Stimulated activated naive CD8-positive, alpha-beta T cell treated with anti-CD3 and anti-CD28 coated beads, Interleukin-15, Interleukin-2, amounts not matched to agents 100 ng/mL and 50 ng/mL, for 24 hours (primary cell): Measurements from ENCODE around the gene LAMA2.

Source experiments
- H3K27ac Mint-ChIP-seq: one replicate; pipeline ENCODE4 v1.8.0; 2021; ENCODE audit warnings: mild to moderate bottlenecking, mixed read lengths
- H3K27me3 Mint-ChIP-seq: one replicate; pipeline ENCODE4 v1.8.0; 2021; ENCODE audit warnings: mixed read lengths
- H3K36me3 Mint-ChIP-seq: one replicate; pipeline ENCODE4 v1.8.0; 2021; ENCODE audit warnings: low read depth, mixed read lengths
- H3K4me1 Mint-ChIP-seq: one replicate; pipeline ENCODE4 v1.8.0; 2021; ENCODE audit warnings: low read depth, mixed read lengths
- H3K4me3 Mint-ChIP-seq: one replicate; pipeline ENCODE4 v1.8.0; 2021; ENCODE audit warnings: mild to moderate bottlenecking, mixed read lengths
- H3K9me3 Mint-ChIP-seq: one replicate; pipeline ENCODE4 v1.8.0; 2021; ENCODE audit warnings: mixed read lengths

The LAMA2 gene

DNA sequence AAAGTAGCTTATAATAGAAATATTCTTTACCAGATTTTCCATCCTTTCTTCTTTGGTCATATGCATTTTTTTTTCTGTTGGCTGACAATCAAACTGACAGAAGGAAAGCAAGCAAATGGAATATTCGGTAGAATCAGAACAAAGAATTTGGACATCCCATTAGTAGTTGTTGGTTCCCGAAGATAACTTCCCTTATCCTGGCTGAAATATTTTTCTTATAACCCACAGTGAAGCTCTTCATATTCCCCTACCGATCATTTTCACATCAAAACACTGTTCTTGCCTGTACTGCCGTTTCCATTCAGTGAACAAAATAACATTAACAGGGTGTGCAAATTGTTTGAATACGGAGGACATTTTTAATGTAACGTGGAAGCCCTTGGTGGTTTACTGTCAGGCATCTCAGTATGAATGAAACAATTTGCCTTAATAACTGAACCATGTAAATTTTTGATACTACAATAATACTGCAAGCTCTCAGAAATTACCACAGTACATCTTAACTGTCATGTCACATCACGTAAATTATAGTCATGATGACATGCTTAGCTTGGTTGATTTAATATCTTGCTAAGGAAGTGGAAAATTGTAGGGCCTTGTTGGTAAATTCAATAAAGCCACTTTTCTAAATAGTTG lies 311.5 kb downstream of the LAMA2 start:
- Mint-ChIP-seq H3K4me3 (no peak overlapping the region), H3K9me3 (no peaks in the 10 kb centered on the region), H3K27me3 (peaks cover 3% of the 10 kb centered on the region), H3K36me3 (no peaks in the 10 kb centered on the region), H3K4me1 (no peaks in the 10 kb centered on the region), H3K27ac (no peak overlapping the region)

DNA sequence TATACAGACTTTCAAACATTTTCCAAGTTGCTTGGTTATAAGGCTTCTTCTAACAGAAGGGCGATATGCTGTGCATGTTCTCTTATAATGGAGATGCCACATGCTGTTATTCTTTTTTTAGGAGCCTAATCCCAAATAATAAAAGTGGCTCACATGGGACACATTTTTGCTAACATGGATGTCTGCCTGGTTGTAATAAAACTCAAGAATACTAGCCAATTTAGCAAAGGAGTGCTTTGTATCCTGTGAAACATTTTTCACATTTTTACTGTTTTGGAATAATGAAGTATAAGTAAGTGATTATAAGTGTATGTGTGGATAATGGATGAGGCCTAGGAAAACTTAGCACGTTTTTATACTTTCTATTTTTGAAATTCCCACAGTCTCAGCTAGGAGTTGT lies 312.2 kb downstream of the LAMA2 start:
- H3K36me3 Mint-ChIP-seq = no peaks in the 10 kb centered on the region
- no peak overlapping the region for H3K4me3 Mint-ChIP-seq
- H3K27me3 Mint-ChIP-seq = peaks cover 3% of the 10 kb centered on the region
- H3K27ac Mint-ChIP-seq = no peak overlapping the region
- H3K4me1 Mint-ChIP-seq = no peaks in the 10 kb centered on the region
- no peaks in the 10 kb centered on the region for H3K9me3 Mint-ChIP-seq

DNA sequence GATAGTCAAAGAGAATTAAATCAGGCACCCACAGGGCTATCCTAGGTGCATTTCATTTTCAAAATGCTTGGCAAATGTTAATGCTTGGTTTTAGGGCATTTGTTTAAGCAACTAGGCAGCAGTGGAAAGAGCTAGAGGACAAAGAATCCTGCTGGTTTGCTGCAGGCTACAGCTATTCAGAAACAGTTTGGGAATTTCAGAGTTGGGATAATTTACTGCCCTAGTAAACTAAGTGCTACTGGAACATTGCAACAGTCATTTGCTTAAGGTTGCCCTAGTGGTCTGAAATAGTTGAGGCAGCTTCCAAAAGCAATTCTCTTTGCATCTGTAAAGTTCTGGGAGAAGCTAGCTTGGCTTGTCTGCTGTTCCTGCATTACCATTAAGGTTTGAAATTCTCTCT lies 312.7 kb downstream of the LAMA2 start:
- Mint-ChIP-seq H3K27me3 (peaks cover 3% of the 10 kb centered on the region), H3K36me3 (no peaks in the 10 kb centered on the region), H3K4me3 (no peak overlapping the region), H3K27ac (no peak overlapping the region), H3K4me1 (no peaks in the 10 kb centered on the region), H3K9me3 (no peaks in the 10 kb centered on the region)

DNA sequence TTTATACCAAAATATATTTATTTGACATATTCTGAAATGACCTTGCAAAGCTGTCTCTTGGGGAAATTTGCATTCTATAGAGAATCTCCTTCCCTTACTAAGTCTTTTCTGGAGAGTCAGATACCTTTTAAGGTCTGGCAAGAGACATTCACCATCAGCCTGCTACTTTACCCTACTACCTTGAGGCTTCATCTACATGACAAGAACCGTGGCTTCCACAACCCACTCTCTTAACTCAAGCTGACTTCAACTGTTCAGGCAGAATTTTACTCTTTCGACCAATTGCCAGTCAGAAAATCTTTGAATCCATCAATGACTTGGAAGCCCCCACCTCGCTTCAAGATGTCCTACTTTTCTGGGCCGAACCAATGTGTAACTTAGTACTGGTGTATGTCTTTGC lies 314.2 kb downstream of the LAMA2 start:
- no peaks in the 10 kb centered on the region for H3K36me3 Mint-ChIP-seq
- H3K4me3 Mint-ChIP-seq = no peak overlapping the region
- no peak overlapping the region for H3K27ac Mint-ChIP-seq
- no peaks in the 10 kb centered on the region for H3K4me1 Mint-ChIP-seq
- no peaks in the 10 kb centered on the region for H3K9me3 Mint-ChIP-seq
- H3K27me3 Mint-ChIP-seq = peaks cover 3% of the 10 kb centered on the region

DNA sequence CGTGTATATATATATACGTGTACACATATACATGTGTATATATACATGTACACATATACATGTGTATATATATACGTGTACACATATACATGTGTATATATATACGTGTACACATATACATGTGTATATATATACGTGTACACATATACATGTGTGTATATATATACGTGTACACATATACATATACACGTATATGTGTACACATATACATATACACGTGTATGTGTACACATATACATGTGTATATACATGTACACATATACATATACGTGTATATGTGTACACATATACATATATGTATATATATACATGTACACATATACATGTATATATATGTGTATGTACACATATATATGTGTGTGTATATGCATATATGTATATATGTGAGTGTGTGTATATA lies 317.2 kb downstream of the LAMA2 start:
- Mint-ChIP-seq H3K36me3 (no peaks in the 10 kb centered on the region), H3K27ac (no peak overlapping the region), H3K4me1 (no peaks in the 10 kb centered on the region), H3K9me3 (no peaks in the 10 kb centered on the region), H3K4me3 (no peak overlapping the region), H3K27me3 (peaks cover 3% of the 10 kb centered on the region)

DNA sequence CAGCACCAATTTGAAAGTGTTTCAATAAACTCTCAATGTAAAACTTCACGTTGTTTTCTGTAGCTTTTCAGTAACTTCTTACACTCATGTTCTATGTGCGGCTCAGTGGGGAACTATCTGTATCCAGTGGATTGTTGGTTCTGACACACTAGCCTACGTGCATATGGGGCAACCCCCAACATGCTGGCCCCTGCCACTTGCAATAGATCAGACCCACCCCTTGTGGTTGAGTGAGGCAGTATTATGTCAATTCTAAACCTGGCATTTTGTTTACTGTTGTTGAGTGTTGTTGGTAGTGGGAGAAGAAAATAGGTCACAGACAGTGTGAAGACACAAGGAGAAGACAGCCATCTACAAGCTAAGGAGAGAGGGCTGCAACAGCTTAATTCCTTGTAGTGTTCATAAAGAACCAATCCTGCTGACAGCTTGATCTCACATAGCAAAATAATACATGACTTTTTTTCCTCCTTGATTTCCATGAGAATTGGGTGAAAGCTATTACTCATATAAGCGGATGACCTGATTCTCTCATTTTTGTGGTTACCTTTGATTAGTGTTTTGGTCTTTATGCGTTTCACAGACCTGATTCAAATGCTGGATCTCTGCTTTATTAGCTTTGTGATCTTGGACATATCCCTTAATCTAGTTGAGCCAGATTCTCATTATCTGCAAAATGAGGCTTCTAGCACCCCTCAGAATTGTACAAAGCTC lies 320.4 kb downstream of the LAMA2 start:
- Mint-ChIP-seq H3K27me3 (no peaks in the 10 kb centered on the region), H3K4me1 (no peaks in the 10 kb centered on the region), H3K9me3 (no peaks in the 10 kb centered on the region), H3K36me3 (no peaks in the 10 kb centered on the region), H3K4me3 (no peak overlapping the region), H3K27ac (no peak overlapping the region)

DNA sequence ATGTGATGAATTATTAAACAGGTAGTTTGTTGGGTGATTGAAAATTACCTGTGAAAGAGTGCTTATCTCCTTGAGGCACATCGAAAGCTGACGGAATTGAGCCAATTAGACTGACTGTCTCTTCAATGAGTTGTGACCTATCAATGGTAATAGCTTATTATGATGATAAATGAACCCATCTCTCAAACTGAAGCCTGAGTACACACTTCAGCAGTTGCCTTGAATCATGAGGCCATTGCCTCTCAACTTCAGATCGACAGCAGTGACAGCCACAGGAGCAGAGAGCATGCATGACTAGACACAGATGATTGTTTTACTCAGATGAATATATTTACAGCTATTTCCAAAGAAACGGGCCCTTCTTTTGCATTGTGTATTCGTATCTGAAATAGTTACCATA lies 323.9 kb downstream of the LAMA2 start:
- H3K27ac Mint-ChIP-seq = no peak overlapping the region
- H3K4me1 Mint-ChIP-seq = no peaks in the 10 kb centered on the region
- H3K4me3 Mint-ChIP-seq = no peak overlapping the region
- H3K36me3 Mint-ChIP-seq = no peaks in the 10 kb centered on the region
- no peaks in the 10 kb centered on the region for H3K9me3 Mint-ChIP-seq
- H3K27me3 Mint-ChIP-seq = no peaks in the 10 kb centered on the region

DNA sequence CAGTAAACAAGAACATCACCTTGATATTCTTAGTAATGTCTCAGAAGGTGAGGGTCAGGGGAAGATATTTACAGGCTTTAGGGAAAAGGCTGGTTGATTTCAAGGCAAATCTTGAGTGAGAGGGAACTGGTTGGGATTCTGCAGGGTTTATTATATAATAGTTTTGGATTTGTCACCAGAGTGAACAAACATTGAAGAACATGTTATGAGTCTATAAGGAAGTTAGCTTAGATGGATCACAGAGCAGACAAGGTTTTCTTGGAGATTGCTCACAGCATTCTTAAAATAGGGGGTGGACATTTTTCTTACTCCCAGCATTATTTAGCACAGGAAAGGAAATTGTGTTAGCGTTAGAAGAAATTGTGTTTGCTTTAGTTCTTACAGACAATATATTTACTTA lies 324.9 kb downstream of the LAMA2 start:
- Mint-ChIP-seq H3K4me1 (no peaks in the 10 kb centered on the region), H3K4me3 (no peak overlapping the region), H3K9me3 (no peaks in the 10 kb centered on the region), H3K36me3 (no peaks in the 10 kb centered on the region), H3K27ac (no peak overlapping the region), H3K27me3 (no peaks in the 10 kb centered on the region)

DNA sequence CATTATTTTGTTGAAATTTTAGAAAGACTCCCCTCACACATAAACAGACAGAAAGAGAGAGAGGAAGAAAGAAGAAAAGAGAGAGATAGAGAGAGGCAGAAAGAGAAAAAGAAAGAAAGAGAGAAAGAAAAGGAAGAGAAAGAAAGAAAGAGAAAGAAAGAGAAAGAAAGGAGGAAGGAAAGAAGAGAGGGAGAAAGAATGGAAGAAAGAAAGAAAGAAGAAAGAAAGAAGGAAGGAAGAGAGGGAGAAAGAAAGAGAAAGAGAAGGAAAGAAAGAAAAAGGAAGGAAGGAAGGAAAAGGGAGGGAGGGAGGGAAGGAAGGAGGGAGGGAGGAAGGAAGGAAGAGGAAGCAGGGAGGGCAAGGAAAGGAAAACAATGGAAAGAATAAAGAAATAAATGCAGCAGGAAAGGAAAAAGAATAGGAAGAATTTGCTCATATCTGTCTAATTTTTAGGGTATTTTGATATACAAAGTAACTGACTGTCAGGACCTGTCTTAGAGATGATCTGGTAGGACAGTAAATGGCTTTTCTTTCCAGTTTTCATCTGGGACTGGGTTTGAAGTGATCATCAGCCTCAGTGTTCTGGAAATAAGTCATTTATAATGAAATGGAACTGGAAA lies 325.6 kb downstream of the LAMA2 start:
- Mint-ChIP-seq H3K4me1 (no peaks in the 10 kb centered on the region), H3K27me3 (no peaks in the 10 kb centered on the region), H3K27ac (no peak overlapping the region), H3K9me3 (no peaks in the 10 kb centered on the region), H3K36me3 (no peaks in the 10 kb centered on the region), H3K4me3 (no peak overlapping the region)

DNA sequence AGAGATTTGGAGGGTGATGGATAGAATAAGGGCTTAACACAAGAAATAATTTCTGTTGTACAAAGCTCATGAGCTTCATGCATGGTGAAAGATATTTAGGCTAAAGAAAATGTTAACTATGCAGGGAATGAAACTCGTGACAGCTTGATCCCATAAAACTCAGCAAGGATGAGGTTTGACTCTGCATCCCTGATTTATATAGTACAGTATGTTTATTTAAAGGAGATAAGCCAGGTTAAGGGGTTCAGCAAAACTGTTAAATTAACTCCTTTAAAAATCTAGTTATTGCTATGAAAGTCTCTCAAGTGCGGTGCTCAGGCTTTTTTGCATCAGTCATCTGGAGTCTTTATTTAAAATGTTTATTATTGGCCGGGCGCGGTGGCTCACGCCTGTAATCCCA lies 326.4 kb downstream of the LAMA2 start:
- H3K27ac Mint-ChIP-seq = no peak overlapping the region
- H3K36me3 Mint-ChIP-seq = no peaks in the 10 kb centered on the region
- H3K9me3 Mint-ChIP-seq = no peaks in the 10 kb centered on the region
- no peak overlapping the region for H3K4me3 Mint-ChIP-seq
- peaks cover 6% of the 10 kb centered on the region for H3K27me3 Mint-ChIP-seq
- no peaks in the 10 kb centered on the region for H3K4me1 Mint-ChIP-seq

DNA sequence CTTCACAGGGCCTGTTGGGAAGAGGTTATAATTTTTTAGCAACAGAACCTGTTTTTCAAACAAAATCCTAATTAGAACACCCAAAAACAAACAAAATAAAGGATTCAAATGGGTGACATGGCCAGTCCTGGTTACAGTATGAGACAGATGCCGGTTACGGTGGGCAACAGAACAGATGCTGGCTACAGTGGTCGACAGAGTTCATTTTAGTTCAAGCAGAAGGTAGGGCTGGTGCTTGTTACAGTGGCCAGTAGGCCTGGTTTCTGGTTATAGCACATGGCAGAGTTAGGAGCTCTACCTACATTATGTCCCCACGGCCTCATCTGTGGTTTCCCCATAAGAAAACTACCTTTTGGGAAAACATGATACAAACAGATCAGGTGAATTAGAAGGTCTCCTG lies 327.7 kb downstream of the LAMA2 start:
- no peak overlapping the region for H3K27ac Mint-ChIP-seq
- no peak overlapping the region for H3K4me3 Mint-ChIP-seq

DNA sequence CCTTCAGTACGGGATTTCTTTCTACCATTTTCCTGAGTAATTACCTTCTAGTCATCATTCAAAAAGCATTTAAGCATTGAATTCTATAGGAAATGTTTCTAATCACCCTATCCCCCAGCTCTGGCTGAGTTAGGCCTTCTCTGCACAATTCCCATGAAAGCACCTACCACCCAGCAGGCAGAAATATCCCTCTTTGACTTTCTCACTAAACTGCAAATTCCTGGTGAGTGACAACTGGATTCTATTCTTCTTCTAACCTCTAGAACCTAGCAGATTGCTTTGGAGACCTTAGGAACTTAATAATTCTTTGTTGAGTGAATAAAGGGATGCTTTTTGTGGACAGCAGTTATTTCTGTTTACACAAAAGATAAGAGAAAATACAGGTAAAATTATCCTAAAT lies 328.7 kb downstream of the LAMA2 start:
- H3K9me3 Mint-ChIP-seq = no peaks in the 10 kb centered on the region
- H3K4me3 Mint-ChIP-seq = no peak overlapping the region
- no peaks in the 10 kb centered on the region for H3K4me1 Mint-ChIP-seq
- peaks cover 10% of the 10 kb centered on the region for H3K27me3 Mint-ChIP-seq
- no peak overlapping the region for H3K27ac Mint-ChIP-seq
- H3K36me3 Mint-ChIP-seq = no peaks in the 10 kb centered on the region

More for the DNA sequence above, 327.7 kb downstream of the LAMA2 start:
- Mint-ChIP-seq H3K36me3 (no peaks in the 10 kb centered on the region), H3K27me3 (peaks cover 10% of the 10 kb centered on the region), H3K9me3 (no peaks in the 10 kb centered on the region), H3K4me1 (no peaks in the 10 kb centered on the region)

DNA sequence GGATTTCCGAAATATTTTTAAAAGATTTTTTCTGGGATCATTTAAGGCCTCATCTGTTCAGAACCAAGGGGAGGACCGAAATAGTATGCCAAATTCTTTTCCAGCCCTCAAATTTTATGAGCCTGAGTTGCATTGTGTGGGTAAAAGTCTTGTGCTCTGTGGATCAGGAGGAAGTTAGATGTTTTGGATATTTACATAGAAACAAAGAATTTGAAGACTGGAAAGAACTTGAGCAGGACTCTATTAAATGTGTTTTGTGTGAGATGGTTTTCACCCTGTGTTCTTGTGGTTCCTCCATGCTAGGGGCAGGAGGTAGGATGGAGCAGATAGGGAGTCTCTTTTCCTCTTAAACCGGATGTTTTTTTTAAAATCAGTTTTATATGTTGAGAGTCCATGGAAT lies 329.1 kb downstream of the LAMA2 start:
- Mint-ChIP-seq H3K36me3 (no peaks in the 10 kb centered on the region), H3K4me1 (no peaks in the 10 kb centered on the region), H3K9me3 (no peaks in the 10 kb centered on the region), H3K27ac (no peak overlapping the region), H3K27me3 (peaks cover 10% of the 10 kb centered on the region), H3K4me3 (no peak overlapping the region)

DNA sequence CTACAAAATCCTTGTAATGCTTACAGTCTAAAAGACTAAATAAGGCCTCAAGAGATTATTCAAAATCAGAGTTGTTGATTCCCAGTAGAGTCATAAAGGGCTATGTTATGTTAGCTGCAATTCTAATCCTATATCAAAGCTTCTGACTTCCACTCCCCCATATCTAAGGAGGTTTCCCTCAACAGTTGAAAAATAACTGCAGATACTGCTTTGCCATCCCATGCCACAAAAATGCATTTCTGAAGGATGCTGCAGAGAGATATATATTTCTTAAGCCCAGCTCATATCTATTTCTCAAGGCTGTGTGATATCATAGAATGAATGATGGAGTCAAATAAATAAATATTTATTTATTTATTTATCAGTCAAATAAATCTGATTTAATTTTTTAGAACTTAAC lies 332.3 kb downstream of the LAMA2 start:
- Mint-ChIP-seq H3K36me3 (no peaks in the 10 kb centered on the region), H3K27me3 (peaks cover 13% of the 10 kb centered on the region), H3K4me3 (no peak overlapping the region), H3K27ac (no peak overlapping the region), H3K4me1 (no peaks in the 10 kb centered on the region), H3K9me3 (no peaks in the 10 kb centered on the region)

DNA sequence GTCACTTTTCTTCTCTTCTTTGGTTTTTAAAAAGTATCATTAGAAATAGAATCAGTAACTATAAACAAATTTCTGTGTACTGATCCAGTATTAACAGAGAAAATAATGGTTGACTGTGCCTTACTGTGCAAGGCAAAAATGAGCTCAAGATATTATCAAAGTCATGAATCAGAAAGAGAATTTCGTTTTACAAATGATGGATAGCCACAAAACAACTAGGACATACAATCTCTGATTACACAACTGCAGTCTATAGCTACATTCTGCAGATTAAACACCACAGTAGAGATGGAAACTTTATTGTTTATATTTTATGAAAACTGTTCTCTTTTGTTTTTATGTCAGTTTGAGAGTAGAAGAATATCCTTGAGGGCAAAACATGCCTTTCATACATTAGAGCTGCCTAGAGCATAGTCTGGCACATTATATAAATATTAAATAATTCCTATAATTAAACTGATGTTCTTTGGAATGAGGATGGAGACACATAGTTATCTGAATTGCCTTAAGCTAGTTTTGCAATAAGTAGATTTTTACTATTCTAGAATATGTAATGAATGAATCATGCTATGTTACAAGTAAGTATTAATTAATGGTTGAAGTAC lies 333.1 kb downstream of the LAMA2 start:
- no peak overlapping the region for H3K4me3 Mint-ChIP-seq
- no peaks in the 10 kb centered on the region for H3K36me3 Mint-ChIP-seq
- no peaks in the 10 kb centered on the region for H3K4me1 Mint-ChIP-seq
- H3K9me3 Mint-ChIP-seq = no peaks in the 10 kb centered on the region
- H3K27ac Mint-ChIP-seq = no peak overlapping the region
- peaks cover 13% of the 10 kb centered on the region for H3K27me3 Mint-ChIP-seq
